Type B pancreatic cell (in vitro differentiated cells): Measurements from ENCODE around the gene CGNL1. TPM values are rescaled to one million over a fixed set of nuclear protein-coding genes. Genes with fewer than 3 reads are reported as not detected.

ENCODE experiments used
- DNase-seq: peaks from one replicate; pipeline ENCODE4 v3.0.0; 2021; ENCODE audit warnings: mixed read lengths; ENCODE audit not compliant: unreplicated experiment; ENCODE audit errors: extremely low spot score
- H3K27ac Mint-ChIP-seq: 2 replicates; pipeline ENCODE4 v1.8.0; 2021; ENCODE audit warnings: mild to moderate bottlenecking, mixed read lengths
- H3K27me3 Mint-ChIP-seq: 2 replicates; pipeline ENCODE4 v1.8.0; 2021; ENCODE audit warnings: mixed read lengths
- H3K36me3 Mint-ChIP-seq: 2 replicates; pipeline ENCODE4 v1.8.0; 2021; ENCODE audit warnings: mixed read lengths
- H3K4me1 Mint-ChIP-seq: one replicate; pipeline ENCODE4 v1.8.0; 2021; ENCODE audit warnings: mixed read lengths; ENCODE audit not compliant: unreplicated experiment
- H3K4me3 Mint-ChIP-seq: 2 replicates; pipeline ENCODE4 v1.8.0; 2021; ENCODE audit warnings: mild to moderate bottlenecking, mixed read lengths
- H3K9me3 Mint-ChIP-seq: 2 replicates; pipeline ENCODE4 v1.8.0; 2021; ENCODE audit warnings: mixed read lengths
- CTCF ChIP-seq: fragments of 200-600 bp; sonication (generic); conservative IDR thresholded peaks from 2 replicates; pipeline ENCODE4 v1.5.0; 2021; ENCODE audit warnings: antibody characterized with exemption, mild to moderate bottlenecking
- total RNA-seq: library from RNA; stranded (reverse); gene quantifications from 2 replicates; pipeline ENCODE4 v1.2.1, GENCODE V29; 2021; ENCODE audit warnings: low replicate concordance

Gene CGNL1
- total RNA-seq, 1 donor from 2014 or later: 11.8 TPM

GRCh38 chr15:57494581-57494980 is 118.3 kb downstream of the CGNL1 start:
- Mint-ChIP-seq H3K27ac (no peak overlapping the region), H3K9me3 (peaks cover 5% of the 10 kb centered on the region), H3K27me3 (no peaks in the 10 kb centered on the region), H3K36me3 (peaks cover under 1% of the 10 kb centered on the region), H3K4me3 (no peak overlapping the region), H3K4me1 (peaks cover 23% of the 10 kb centered on the region)
- no peak for DNase-seq
- TF ChIP-seq CTCF: no peak

- peaks cover 5% of the 10 kb centered on the region for H3K9me3 Mint-ChIP-seq
- peaks cover 4% of the 10 kb centered on the region for H3K36me3 Mint-ChIP-seq
- no peaks in the 10 kb centered on the region for H3K27me3 Mint-ChIP-seq
- no peak overlapping the region for H3K27ac Mint-ChIP-seq
- DNase-seq: no peak
- no peak overlapping the region for H3K4me3 Mint-ChIP-seq
- no peak for TF ChIP-seq CTCF
- H3K4me1 Mint-ChIP-seq: peaks cover 28% of the 10 kb centered on the region
These were observed 118.7 kb downstream of the CGNL1 start for GRCh38 chr15:57495041-57495440.

- peak overlapping the region; percentile 4 for H3K4me3 Mint-ChIP-seq
- H3K27ac Mint-ChIP-seq: no peak overlapping the region
- peaks cover 5% of the 10 kb centered on the region for H3K9me3 Mint-ChIP-seq
These were observed 119.4 kb downstream of the CGNL1 start for GRCh38 chr15:57495554-57496165.

GRCh38 chr15:57496594-57496945 is 120.3 kb downstream of the CGNL1 start:
- no peak for DNase-seq
- no peak for TF ChIP-seq CTCF
- no peak overlapping the region for H3K4me3 Mint-ChIP-seq
- H3K9me3 Mint-ChIP-seq: peaks cover 5% of the 10 kb centered on the region
- no peaks in the 10 kb centered on the region for H3K27me3 Mint-ChIP-seq
- H3K4me1 Mint-ChIP-seq: peaks cover 40% of the 10 kb centered on the region
- peaks cover 4% of the 10 kb centered on the region for H3K36me3 Mint-ChIP-seq
- peak overlapping the region; percentile 77 for H3K27ac Mint-ChIP-seq

More at GRCh38 chr15:57495554-57496165, 119.4 kb downstream of the CGNL1 start:
- peaks cover 4% of the 10 kb centered on the region for H3K36me3 Mint-ChIP-seq
- no peaks in the 10 kb centered on the region for H3K27me3 Mint-ChIP-seq
- TF ChIP-seq CTCF: no peak
- no peak for DNase-seq
- H3K4me1 Mint-ChIP-seq: peaks cover 34% of the 10 kb centered on the region

GRCh38 chr15:57496946-57497869 is 120.9 kb downstream of the CGNL1 start:
- H3K27me3 Mint-ChIP-seq: no peaks in the 10 kb centered on the region
- peaks cover 4% of the 10 kb centered on the region for H3K36me3 Mint-ChIP-seq
- H3K27ac Mint-ChIP-seq: peak overlapping the region; percentile 77
- no peak overlapping the region for H3K4me3 Mint-ChIP-seq
- peaks cover 46% of the 10 kb centered on the region for H3K4me1 Mint-ChIP-seq
- TF ChIP-seq CTCF: peak; percentile 28
- peaks cover 5% of the 10 kb centered on the region for H3K9me3 Mint-ChIP-seq
- no peak for DNase-seq
